Spleen (tissue), 11 donors: ENCODE data around the gene SUMO3. TPM values are rescaled to one million over a fixed set of nuclear protein-coding genes. Genes with fewer than 3 reads are reported as not detected.

Experiments
- DNase-seq: peaks from one replicate; pipeline ENCODE4 v3.0.0-alpha.2; 2020
- H3K27ac ChIP-seq, 8 donors: fragments of 200-600 bp; sonication (generic) in 7 of 8; 1 replicate in 4 of 8; 2 replicates in 4 of 8; pipeline versions ENCODE4 v1.5.0 to v1.8.0; 2016 to 2021; ENCODE audit warnings: inconsistent platforms in 4 of 8, mild to moderate bottlenecking in 4 of 8, moderate library complexity in 1 of 8
- H3K27me3 ChIP-seq, 7 donors: fragments of 200-600 bp; sonication (generic) in 6 of 7; replicated peaks in 1 of 7; 1 replicate in 4 of 7; 2 replicates in 3 of 7; pipeline versions ENCODE4 v1.5.0 to v1.8.0; 2016 to 2021; ENCODE audit warnings: inconsistent platforms in 3 of 7, mild to moderate bottlenecking in 1 of 7
- H3K36me3 ChIP-seq, 6 donors: fragments of 200-600 bp; sonication (generic) in 5 of 6; 1 replicate in 4 of 6; 2 replicates in 2 of 6; pipeline versions ENCODE4 v1.5.0 to v1.8.0; 2016 to 2021; ENCODE audit warnings: inconsistent platforms in 2 of 6
- H3K4me1 ChIP-seq, 6 donors: fragments of 200-600 bp; sonication (generic) in 5 of 6; 1 replicate in 3 of 6; 2 replicates in 3 of 6; pipeline versions ENCODE4 v1.5.0 to v1.8.0; 2016 to 2021; ENCODE audit warnings: inconsistent platforms in 3 of 6
- H3K4me3 ChIP-seq, 8 donors: fragments of 200-600 bp; sonication (generic) in 7 of 8; 1 replicate in 4 of 8; 2 replicates in 4 of 8; pipeline versions ENCODE4 v1.5.0 to v1.8.0; 2016 to 2021; ENCODE audit warnings: inconsistent platforms in 4 of 8, mild to moderate bottlenecking in 4 of 8, moderate library complexity in 2 of 8
- H3K9me3 ChIP-seq, 8 donors: fragments of 200-600 bp; sonication (generic) in 7 of 8; 1 replicate in 4 of 8; 2 replicates in 4 of 8; pipeline versions ENCODE4 v1.5.0 to v1.8.0; 2016 to 2021; ENCODE audit warnings: inconsistent platforms in 4 of 8
- POLR2A ChIP-seq, 3 donors: fragments of 450-650 bp; IDR thresholded peaks; one replicate each; pipeline ENCODE4 v1.5.1; 2017; ENCODE audit warnings: antibody characterized with exemption in 3 of 3, mild to moderate bottlenecking in 1 of 3
- POLR2AphosphoS5 ChIP-seq, 3 donors: sonication (generic); formaldehyde crosslinking; IDR thresholded peaks; one replicate each; pipeline ENCODE4 v1.5.1; 2017; ENCODE audit warnings: antibody characterized with exemption in 3 of 3
- WGBS, 5 donors: extraction: QIAGEN DNeasy Blood & Tissue Kit in 3 of 5; methylation state at CpG; one replicate each; pipeline versions ENCODE4 v1.1.5 to v1.1.7; 2013 to 2018; 5-methylcytosine and 5-hydroxymethylcytosine counted together
- intact Hi-C: fragments of 100-400 bp; cut with DNase I; formaldehyde crosslinking; loops from one replicate; pipeline ENCODE4 v1.15.0; 2023; ENCODE audit warnings: low total_unique reads
- polyA plus RNA-seq, 3 donors: library from polyadenylated mRNA; stranded (reverse); fragments of 200-250 nt; gene quantifications; one replicate each; pipeline ENCODE4 v1.2.1, GENCODE V29; 2013
- total RNA-seq, 7 donors: library from RNA; depleted of rRNA in 3 of 7; stranded (reverse); fragments of >200 nt in 3 of 7; fragmentation: NEBNext Ultra II Directional in 4 of 7; extraction: Animal tissue kit (Norgen Biotek cat#: 25700) in 4 of 7; gene quantifications; one replicate each; pipeline versions ENCODE4 v1.1.0 to v1.2.1, GENCODE V29; 2016 to 2021
- TF ChIP-seq, protein P1 (sequence below), 11 experiments: fragments of 200-600 bp in 7 of 11; fragments of 450-650 bp in 4 of 11; sonication (generic) in 4 of 11; IDR thresholded peaks in 8 of 11; conservative IDR thresholded peaks in 3 of 11; 1 replicate in 7 of 11; 2 replicates in 4 of 11; pipeline versions ENCODE4 v1.4.0 to v1.8.0; 2016 to 2021; ENCODE audit warnings: antibody characterized with exemption in 11 of 11, inconsistent platforms in 4 of 11, mild to moderate bottlenecking in 1 of 11
- donor health status: healthy with polysubstance abuse.
- donor health status: DM: no; HTN: no; CAD: no; lungs with moderate emphysema.
- donor health status: DM: no; HTN: no; CAD: no.
- donor health status: Bipolar disorder and iron deficiency.
- donor health status: healthy.
- donor health status: DM: no; HTN: no; CAD: no.
- donor health status: DM: yes; HTN: yes; CAD: no.

SUMO3 gene
- total and polyA plus RNA-seq, 10 donors, result 38.2 to 101 (median 68.4) TPM

DNA sequence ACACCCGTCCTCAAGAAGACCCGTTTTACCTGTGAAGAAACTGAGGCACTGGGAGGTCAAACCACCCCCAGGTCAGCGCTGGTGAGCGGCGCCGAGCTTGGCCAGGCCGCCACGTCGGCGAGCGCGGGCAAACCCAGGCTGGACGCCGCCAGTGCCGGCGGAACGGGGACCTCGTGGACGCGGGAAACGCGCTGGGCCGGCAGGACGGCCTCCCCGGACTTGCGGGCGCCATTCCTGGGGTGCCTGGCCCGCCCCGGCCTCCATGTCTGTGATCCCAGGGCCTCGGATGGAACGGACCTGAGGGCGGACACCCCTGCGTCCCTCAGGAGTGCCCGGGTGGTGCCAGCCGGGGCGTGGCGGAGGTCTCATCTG is 764 bp upstream of the SUMO3 start:
- no peaks in the 10 kb centered on the region for H3K27me3 ChIP-seq
- intact Hi-C loops, result loop anchor here (5.0 kb wide), 1 partner anchor 54 kb away; the partner anchor contains the start of gene PTTG1IP
- H3K27ac ChIP-seq, result peak overlapping the region; percentile 86 to 96 (median 95)
- TF ChIP-seq, protein P1, sequence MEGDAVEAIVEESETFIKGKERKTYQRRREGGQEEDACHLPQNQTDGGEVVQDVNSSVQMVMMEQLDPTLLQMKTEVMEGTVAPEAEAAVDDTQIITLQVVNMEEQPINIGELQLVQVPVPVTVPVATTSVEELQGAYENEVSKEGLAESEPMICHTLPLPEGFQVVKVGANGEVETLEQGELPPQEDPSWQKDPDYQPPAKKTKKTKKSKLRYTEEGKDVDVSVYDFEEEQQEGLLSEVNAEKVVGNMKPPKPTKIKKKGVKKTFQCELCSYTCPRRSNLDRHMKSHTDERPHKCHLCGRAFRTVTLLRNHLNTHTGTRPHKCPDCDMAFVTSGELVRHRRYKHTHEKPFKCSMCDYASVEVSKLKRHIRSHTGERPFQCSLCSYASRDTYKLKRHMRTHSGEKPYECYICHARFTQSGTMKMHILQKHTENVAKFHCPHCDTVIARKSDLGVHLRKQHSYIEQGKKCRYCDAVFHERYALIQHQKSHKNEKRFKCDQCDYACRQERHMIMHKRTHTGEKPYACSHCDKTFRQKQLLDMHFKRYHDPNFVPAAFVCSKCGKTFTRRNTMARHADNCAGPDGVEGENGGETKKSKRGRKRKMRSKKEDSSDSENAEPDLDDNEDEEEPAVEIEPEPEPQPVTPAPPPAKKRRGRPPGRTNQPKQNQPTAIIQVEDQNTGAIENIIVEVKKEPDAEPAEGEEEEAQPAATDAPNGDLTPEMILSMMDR (IDR thresholded peaks at IDR 0.05 in 8 of 11, conservative IDR thresholded peaks at IDR 0.05 in 3 of 11), result no peak
- 55 to 69% (median 60%) methylated on average over 18 to 37 of the region's 37 CpGs for WGBS, 5 donors
- peaks cover 0 to 45% (median 41%) of the 10 kb centered on the region in 8 donors for H3K9me3 ChIP-seq
- DNase-seq, result peak; percentile 90
- H3K36me3 ChIP-seq, result peaks cover 0 to 8% (median under 1%) of the 10 kb centered on the region in 6 donors
- peak overlapping the region; percentile 51 to 82 (median 64) for H3K4me3 ChIP-seq
- H3K4me1 ChIP-seq, result peaks cover 10 to 48% (median 32%) of the 10 kb centered on the region in 6 donors

DNA sequence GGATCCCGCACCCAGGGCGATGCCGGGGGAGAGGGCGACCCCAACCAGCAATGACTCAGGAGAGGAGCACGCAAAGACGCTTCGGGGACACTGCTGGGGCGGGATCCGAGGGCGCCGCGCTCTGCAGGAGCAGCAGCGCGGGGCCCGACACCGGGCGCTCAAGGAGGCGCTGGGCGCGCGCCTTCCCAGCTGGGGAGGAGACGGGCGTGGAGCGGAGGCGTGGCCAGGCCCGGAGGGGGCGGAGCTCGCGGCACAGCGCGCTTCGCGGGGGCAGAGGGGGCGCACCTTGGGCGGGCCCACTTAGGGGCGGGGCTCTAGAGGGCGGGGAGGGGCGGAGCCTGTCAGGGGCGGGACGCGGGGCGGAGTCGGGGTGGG is 369 bp downstream of the SUMO3 start:
- intact Hi-C loops, result loop anchor here (5.0 kb wide), 1 partner anchor 55 kb away; the partner anchor contains the start of gene PTTG1IP
- H3K4me3 ChIP-seq, result peak overlapping the region; percentile 51 to 82 (median 64)
- peak; percentile 98 for DNase-seq
- no peaks in the 10 kb centered on the region for H3K27me3 ChIP-seq
- H3K9me3 ChIP-seq, result peaks cover 0 to 34% (median 30%) of the 10 kb centered on the region in 8 donors
- H3K36me3 ChIP-seq, result peaks cover 0 to 19% (median 10%) of the 10 kb centered on the region in 6 donors
- H3K27ac ChIP-seq, result peak overlapping the region; percentile 86 to 96 (median 95)
- 0 to 2% (median 1%) methylated on average over 27 to 42 of the region's 43 CpGs for WGBS, 5 donors
- peaks cover 10 to 58% (median 34%) of the 10 kb centered on the region in 6 donors for H3K4me1 ChIP-seq
- TF ChIP-seq, protein P1 (IDR thresholded peaks at IDR 0.05 in 8 of 11, conservative IDR thresholded peaks at IDR 0.05 in 3 of 11), result no peak
- no peak for TF ChIP-seq POLR2A (IDR thresholded peaks at IDR 0.05)
- no peak for TF ChIP-seq POLR2AphosphoS5 (IDR thresholded peaks at IDR 0.05)

- H3K27ac ChIP-seq, result peak overlapping the region in 7 of 8 donors; percentile 86 to 96 (median 95)
- peaks cover 0 to 25% (median 15%) of the 10 kb centered on the region in 6 donors for H3K36me3 ChIP-seq
- no peak for TF ChIP-seq POLR2A (IDR thresholded peaks at IDR 0.05)
- no peak for TF ChIP-seq POLR2AphosphoS5 (IDR thresholded peaks at IDR 0.05)
- DNase-seq, result no peak
- peak overlapping the region; percentile 31 to 82 (median 64) for H3K4me3 ChIP-seq
- 61 to 73% (median 66%) methylated on average over 53 to 57 of the region's 57 CpGs for WGBS, 5 donors
- H3K27me3 ChIP-seq, result no peaks in the 10 kb centered on the region
- peaks cover 0 to 28% (median 24%) of the 10 kb centered on the region in 8 donors for H3K9me3 ChIP-seq
- peaks cover 10 to 64% (median 35%) of the 10 kb centered on the region in 6 donors for H3K4me1 ChIP-seq
- intact Hi-C loops, result loop anchor here (5.0 kb wide), 1 partner anchor 55 kb away; the partner anchor contains the start of gene PTTG1IP
Measured at GRCh38 chr21:44816761-44817505, 929 bp downstream of the SUMO3 start.

DNA sequence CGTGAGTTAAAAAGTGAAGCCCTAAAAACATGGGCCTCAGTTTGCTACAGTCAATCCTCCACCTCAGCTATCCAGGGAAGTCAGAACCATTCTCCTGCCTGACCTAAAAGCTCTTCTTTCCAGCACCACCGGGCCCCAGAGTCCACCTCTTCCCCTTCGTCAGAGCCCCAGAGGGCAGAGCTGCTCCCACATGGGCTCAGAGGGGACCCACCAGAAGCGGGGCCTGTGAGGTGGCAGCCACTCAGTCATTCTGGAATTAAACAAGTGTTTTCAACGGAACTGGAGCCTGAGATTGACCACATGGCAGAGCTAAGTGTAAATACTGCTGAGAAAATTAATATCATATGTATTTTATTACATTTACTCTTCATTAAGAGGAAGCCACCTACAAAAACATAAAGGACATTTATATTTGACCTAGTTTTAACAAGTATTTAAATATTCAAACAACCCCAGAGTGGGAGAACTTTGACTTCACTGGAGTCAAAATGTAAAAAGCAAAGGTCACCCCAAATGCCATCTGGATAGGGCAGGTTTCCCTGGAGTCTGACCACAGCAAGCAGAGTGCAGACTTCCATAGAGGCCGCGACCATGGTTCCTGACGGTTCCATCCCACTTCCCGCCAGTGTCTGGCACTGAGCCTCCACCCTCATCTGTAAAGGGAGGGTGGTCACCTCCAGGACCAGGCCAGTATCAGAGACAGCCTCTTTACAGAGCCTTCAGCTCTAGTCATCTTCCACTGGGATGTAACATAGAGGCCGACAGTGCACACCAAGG is 1.8 kb downstream of the SUMO3 start:
- no peak for DNase-seq
- peak overlapping the region in 3 of 8 donors; percentile 62 to 82 (median 73) for H3K4me3 ChIP-seq
- H3K36me3 ChIP-seq, result peaks cover 0 to 33% (median 16%) of the 10 kb centered on the region in 6 donors
- WGBS, 5 donors, result 70 to 81% (median 76%) methylated on average over 10 of the region's 10 CpGs
- peaks cover 10 to 73% (median 38%) of the 10 kb centered on the region in 6 donors for H3K4me1 ChIP-seq
- intact Hi-C loops, result loop anchor here (5.0 kb wide), 1 partner anchor 56 kb away; the partner anchor contains the start of gene PTTG1IP
- H3K9me3 ChIP-seq, result peaks cover 0 to 19% (median 15%) of the 10 kb centered on the region in 8 donors
- peak overlapping the region in 2 of 8 donors; percentile 21 to 28 for H3K27ac ChIP-seq
- no peaks in the 10 kb centered on the region for H3K27me3 ChIP-seq
- TF ChIP-seq, protein P1 (IDR thresholded peaks at IDR 0.05 in 8 of 11, conservative IDR thresholded peaks at IDR 0.05 in 3 of 11), result no peak
- TF ChIP-seq POLR2AphosphoS5 (IDR thresholded peaks at IDR 0.05), result peak in 1 of 3 donors; percentile 15
